GM10248 (cell line): ENCODE results near the gene TBX3.

Experiments used
- CTCF ChIA-PET: fragments of 300-600 bp; sonication (Branson Sonifier 250); formaldehyde crosslinking; extraction: SDS; loops from one replicate; lab custom pipeline; 2021; ENCODE audit warnings: antibody characterized with exemption; lab: Yijun Ruan, JAX
- POLR2A ChIA-PET: fragments of 350-650 bp; sonication (Branson Sonifier 250); formaldehyde crosslinking; extraction: SDS; loops from one replicate; lab custom pipeline; 2020; ENCODE audit warnings: antibody characterized with exemption; lab: Yijun Ruan, JAX
- DNase-seq: peaks from one replicate; pipeline ENCODE4 v3.0.0; 2012; ENCODE audit errors: extremely low spot score
- TF ChIP-seq, protein P1 (sequence below): IDR thresholded peaks from 2 replicates; pipeline ENCODE4 v1.5.1; 2012; ENCODE audit warnings: mild to moderate bottlenecking, low read depth; ENCODE audit errors: extremely low read depth, missing control alignments, control extremely low read depth

The TBX3 gene

DNA sequence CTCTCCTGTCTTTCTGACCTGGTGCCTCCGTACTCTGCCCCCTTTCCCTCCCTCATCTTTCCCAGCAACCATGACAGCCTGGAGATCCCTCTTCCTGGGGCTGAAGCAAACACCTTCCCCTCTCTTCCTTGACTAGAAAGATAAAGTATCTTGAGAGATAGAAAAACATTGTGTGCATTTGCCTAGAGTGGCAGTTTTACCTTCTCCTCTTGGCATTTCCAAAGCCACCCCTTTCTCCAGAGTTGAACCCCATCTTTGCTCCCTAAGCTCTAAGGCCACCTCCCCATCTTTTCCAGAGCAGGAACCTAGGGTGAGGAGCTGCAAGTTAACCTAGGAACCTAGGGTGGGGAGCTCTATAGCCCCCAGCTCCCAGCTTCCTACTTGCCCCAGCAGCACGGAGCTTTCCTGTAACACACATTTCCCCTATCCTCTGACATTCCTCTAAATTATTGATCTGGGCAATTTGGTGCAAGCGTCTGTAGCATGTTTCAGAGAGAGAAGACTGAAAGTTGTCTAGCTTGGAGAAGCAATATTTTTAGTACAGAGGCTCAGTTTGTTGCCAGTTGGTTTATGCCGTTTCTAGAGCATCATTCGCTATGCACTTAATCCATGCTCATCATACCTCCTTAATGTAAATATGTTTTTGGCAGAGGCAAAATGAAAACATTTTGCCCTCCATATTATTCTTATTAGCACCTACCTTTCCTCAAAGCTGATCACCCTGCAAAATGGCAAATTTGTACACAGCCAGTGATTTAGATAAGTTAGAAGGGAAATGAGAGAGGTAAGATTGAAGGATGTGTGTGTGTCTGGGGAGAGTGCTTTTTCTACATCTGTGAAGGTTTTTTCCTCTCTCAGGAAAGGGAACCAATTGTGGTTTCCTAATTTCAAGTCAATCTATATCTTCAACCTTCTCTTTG lies 5.4 kb upstream of the TBX3 start:
- ChIA-PET CTCF (no interaction called here), POLR2A (no interaction called here)
- DNase-seq = no peak
- TF ChIP-seq, protein P1, sequence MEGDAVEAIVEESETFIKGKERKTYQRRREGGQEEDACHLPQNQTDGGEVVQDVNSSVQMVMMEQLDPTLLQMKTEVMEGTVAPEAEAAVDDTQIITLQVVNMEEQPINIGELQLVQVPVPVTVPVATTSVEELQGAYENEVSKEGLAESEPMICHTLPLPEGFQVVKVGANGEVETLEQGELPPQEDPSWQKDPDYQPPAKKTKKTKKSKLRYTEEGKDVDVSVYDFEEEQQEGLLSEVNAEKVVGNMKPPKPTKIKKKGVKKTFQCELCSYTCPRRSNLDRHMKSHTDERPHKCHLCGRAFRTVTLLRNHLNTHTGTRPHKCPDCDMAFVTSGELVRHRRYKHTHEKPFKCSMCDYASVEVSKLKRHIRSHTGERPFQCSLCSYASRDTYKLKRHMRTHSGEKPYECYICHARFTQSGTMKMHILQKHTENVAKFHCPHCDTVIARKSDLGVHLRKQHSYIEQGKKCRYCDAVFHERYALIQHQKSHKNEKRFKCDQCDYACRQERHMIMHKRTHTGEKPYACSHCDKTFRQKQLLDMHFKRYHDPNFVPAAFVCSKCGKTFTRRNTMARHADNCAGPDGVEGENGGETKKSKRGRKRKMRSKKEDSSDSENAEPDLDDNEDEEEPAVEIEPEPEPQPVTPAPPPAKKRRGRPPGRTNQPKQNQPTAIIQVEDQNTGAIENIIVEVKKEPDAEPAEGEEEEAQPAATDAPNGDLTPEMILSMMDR = no peak

DNA sequence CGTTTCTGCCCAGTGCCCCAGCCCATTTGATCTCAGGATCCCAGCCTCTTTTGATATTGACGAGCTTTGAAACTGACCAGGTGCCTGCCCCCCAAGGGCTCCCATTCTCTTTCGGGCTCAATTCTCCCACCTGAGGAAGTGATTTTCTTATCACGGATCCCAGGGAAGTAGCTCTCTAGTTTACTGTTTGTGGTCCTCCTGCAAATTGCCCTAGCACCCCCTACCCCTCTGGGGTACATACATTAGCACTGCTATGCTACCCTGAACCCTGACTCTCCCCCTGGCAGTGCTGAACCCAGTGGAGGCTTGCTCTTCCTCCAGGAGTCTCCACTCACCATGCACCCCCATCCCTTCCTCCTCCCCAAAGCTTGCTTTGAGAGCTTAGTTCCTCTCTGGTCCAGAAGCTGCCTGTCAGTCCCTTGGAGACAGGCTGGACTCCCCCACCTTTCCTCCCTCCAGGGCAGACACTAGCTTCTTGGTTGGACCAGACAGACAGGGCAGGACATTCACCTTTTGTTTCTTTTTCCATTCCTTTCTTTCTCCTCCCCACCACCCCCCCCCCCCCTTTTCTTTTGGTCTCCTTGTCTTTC lies 4.4 kb upstream of the TBX3 start:
- ChIA-PET POLR2A (interaction anchor here (0.6 kb wide), 1 partner anchor 24 kb away, joined by 7 read pairs; no protein-coding TSS in a partner anchor), CTCF (interaction anchor here (0.9 kb wide), 1 partner anchor 9 kb away, joined by 4 read pairs; no protein-coding TSS in a partner anchor)
- TF ChIP-seq, protein P1 = no peak
- DNase-seq = no peak

DNA sequence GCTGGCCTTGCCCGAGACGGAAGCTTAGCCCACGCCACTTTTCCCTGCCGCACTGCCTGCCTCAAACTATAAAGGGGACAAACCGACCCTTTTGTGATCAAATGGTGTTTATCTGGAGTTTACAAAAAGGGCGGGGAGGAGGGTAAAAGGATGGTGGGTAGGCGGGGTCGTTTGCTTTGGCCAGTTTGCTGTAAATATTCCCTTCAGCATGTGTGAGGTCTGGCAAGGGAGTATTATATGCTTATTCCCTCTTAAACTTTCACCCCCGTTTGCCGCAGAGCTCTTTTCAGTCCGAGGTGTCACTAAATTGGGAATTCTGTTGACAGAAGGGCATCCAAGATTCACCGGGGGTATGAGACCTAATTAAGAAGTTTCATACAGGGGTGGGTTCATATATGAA lies 3.8 kb upstream of the TBX3 start:
- ChIA-PET CTCF (interaction anchor here (0.9 kb wide), 1 partner anchor 9 kb away, joined by 4 read pairs; no protein-coding TSS in a partner anchor), POLR2A (no interaction called here)
- no peak for DNase-seq
- TF ChIP-seq, protein P1 = no peak

DNA sequence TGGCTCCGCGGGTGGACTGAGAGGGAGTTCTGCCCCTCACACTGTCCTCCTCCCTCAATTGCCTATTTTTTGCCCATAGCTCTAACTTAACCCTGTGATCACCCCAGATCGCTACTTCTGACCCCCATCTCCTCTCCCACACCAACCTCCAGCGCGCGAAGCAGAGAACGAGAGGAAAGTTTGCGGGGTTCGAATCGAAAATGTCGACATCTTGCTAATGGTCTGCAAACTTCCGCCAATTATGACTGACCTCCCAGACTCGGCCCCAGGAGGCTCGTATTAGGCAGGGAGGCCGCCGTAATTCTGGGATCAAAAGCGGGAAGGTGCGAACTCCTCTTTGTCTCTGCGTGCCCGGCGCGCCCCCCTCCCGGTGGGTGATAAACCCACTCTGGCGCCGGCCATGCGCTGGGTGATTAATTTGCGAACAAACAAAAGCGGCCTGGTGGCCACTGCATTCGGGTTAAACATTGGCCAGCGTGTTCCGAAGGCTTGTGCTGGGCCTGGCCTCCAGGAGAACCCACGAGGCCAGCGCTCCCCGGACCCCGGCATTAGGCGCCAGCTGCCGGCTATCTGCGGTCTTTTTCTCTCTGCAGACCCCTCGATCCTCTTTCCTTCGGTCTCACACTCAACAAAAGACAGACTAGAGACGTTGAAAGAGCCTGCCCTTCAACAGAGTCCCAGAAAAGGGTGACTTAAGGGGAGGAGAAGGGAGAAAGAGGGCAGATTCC lies 3.0 kb upstream of the TBX3 start:
- ChIA-PET CTCF (no interaction called here), POLR2A (no interaction called here)
- DNase-seq = no peak
- TF ChIP-seq, protein P1 = no peak

DNA sequence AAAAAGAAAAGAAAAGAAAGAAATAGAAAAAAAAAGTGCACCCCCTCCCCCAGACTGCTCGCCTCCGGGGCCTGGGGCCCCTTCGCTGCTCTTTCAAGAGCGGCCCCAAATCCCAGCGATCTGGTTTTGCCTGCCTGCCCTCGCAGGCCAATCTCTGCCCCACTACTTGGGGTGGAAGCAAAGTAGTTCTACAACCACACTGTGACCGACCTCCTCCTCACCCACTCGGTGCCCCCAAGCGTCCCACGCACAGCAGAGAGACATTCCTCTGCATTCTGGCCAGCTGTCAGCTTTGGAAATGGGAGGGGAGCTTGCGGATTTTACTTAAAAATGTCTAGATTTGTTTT lies 2.4 kb upstream of the TBX3 start:
- DNase-seq = no peak
- TF ChIP-seq, protein P1 = no peak
- ChIA-PET POLR2A (no interaction called here), CTCF (no interaction called here)

DNA sequence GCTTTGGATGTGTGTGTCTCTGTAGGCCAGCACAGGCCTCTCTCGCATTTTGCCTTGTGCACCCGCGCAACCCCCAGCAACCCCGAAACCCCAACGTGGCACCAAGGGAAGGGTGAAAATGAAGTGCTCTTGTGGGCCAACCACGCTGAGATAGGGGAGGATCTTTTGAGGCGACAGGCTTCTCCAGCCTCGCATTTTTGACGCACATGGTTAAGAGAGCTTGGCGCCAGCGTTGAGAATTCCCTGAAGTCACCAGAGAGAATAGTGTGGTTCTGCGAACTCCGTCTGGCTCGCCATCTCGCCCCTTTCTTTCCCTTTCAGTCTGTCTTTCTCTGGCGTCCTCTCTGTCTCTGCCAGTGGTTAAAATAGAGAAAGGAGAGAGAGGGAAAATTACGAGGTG lies 1.9 kb upstream of the TBX3 start:
- CTCF ChIA-PET = no interaction called here
- TF ChIP-seq, protein P1 = no peak
- POLR2A ChIA-PET = no interaction called here
- no peak for DNase-seq
